PC-3 (cell line): ENCODE measurements around the gene HSPA9.

Experiments
- EZH2 ChIP-seq: fragments of 300-600 bp; sonication (generic); IDR thresholded peaks from one replicate; pipeline ENCODE4 v1.6.1; 2017; ENCODE audit warnings: antibody characterized with exemption, mild to moderate bottlenecking, low read length; ENCODE audit not compliant: unreplicated experiment
- TF ChIP-seq, protein P1 (sequence below): fragments of 300-600 bp; sonication (generic); conservative IDR thresholded peaks from 2 replicates; pipeline ENCODE4 v1.5.1; 2017; ENCODE audit warnings: antibody characterized with exemption, low read depth, mild to moderate bottlenecking, low read length

DNA sequence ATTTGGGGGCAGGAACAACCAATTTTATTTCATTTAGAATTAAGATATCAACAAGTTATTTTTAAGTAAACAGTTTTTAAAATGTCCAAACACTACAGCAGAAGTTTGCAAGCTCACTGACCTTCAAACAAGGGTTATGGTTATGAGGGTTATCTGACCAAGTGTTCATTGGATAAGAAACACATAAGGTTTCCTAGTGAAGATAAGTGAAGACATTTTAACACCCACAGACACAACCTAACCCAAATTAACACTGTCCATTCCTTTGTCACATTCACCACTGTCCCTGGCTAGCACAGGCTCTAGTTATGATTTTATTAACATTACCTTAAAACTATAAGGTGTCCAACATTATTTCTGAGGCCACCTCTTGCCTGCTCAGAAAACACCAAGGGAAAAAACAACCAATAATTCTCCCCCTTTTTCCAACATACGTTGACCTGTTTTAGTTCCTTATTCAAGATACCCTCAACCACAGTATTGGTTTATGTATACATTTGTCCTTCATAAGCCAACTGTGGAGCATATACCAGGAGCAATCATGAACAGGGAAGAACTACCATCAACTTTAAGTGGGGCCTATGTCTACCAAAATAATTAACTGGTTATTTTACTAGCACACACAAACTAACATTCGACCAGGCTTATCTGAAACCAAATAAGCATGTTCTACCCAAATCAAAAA lies 36.1 kb downstream of the HSPA9 start:
- no peak for TF ChIP-seq EZH2
- TF ChIP-seq, protein P1, sequence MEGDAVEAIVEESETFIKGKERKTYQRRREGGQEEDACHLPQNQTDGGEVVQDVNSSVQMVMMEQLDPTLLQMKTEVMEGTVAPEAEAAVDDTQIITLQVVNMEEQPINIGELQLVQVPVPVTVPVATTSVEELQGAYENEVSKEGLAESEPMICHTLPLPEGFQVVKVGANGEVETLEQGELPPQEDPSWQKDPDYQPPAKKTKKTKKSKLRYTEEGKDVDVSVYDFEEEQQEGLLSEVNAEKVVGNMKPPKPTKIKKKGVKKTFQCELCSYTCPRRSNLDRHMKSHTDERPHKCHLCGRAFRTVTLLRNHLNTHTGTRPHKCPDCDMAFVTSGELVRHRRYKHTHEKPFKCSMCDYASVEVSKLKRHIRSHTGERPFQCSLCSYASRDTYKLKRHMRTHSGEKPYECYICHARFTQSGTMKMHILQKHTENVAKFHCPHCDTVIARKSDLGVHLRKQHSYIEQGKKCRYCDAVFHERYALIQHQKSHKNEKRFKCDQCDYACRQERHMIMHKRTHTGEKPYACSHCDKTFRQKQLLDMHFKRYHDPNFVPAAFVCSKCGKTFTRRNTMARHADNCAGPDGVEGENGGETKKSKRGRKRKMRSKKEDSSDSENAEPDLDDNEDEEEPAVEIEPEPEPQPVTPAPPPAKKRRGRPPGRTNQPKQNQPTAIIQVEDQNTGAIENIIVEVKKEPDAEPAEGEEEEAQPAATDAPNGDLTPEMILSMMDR = no peak
